ENCODE data around the gene CDS2. TPM values are rescaled to one million over a fixed set of nuclear protein-coding genes. Genes with fewer than 3 reads are reported as not detected.

Gene CDS2
- total RNA-seq, 1 experiment from 2014 or later, result 17.1 TPM

GRCh38 chr20:5177071-5177470 lies 50.3 kb downstream of the CDS2 start:
- H3K4me1 ChIP-seq (ENCODE audit: insufficient read depth, low read length), result peaks cover 13% of the 10 kb centered on the region
- ChIA-PET CTCF (no interaction called here), POLR2A (ENCODE audit: unreplicated experiment) (no interaction called here)
- no peak for ATAC-seq
- no peak overlapping the region for H2AFZ ChIP-seq (ENCODE audit: low read length)
- BruUV-seq (replicated peaks), result no TSS peak
- no peak for DNase-seq
- no peaks in the 10 kb centered on the region for H3K9me2 ChIP-seq (replicated peaks; ENCODE audit: low read length)
- H3K27me3 ChIP-seq (ENCODE audit: low read length), result no peaks in the 10 kb centered on the region
- H3K27ac ChIP-seq (ENCODE audit: low read length), result no peak overlapping the region
- no peaks in the 10 kb centered on the region for H3K9me3 ChIP-seq (ENCODE audit: low read length)
- H3F3A ChIP-seq (ENCODE audit: low read length, unreplicated experiment), result no peaks in the 10 kb centered on the region
- intact Hi-C loops (cut with micrococcal nuclease), result no loop called here
- H3K36me3 ChIP-seq (ENCODE audit: low read depth, low read length), result peaks cover 13% of the 10 kb centered on the region; the same call in 1 of the 2 replicates
- H3K9ac ChIP-seq (ENCODE audit: low read length), result no peak overlapping the region
- no peaks in the 10 kb centered on the region for H4K20me1 ChIP-seq (ENCODE audit: low read length)
- TF ChIP-seq EZH2phosphoT487 (IDR thresholded peaks at IDR 0.05; ENCODE audit: borderline replicate concordance, low read length), result no peak
- no peak for TF ChIP-seq CTCF (conservative IDR thresholded peaks at IDR 0.05; ENCODE audit: low read depth, low read length)
- no peak for TF ChIP-seq EZH2 (IDR thresholded peaks at IDR 0.05; ENCODE audit: low read length, unreplicated experiment)
- H3K4me3 ChIP-seq (ENCODE audit: low read length), result no peak overlapping the region
- no peak overlapping the region for H3K4me2 ChIP-seq (ENCODE audit: low read length)
- H3K79me2 ChIP-seq (ENCODE audit: low read length), result no peaks in the 10 kb centered on the region

- Histone ChIP-seq H3K9ac (ENCODE audit: low read length) (no peak overlapping the region), H2AFZ (ENCODE audit: low read length) (no peak overlapping the region), H3K79me2 (ENCODE audit: low read length) (no peaks in the 10 kb centered on the region), H3F3A (ENCODE audit: low read length, unreplicated experiment) (no peaks in the 10 kb centered on the region), H3K9me2 (replicated peaks; ENCODE audit: low read length) (no peaks in the 10 kb centered on the region), H3K4me2 (ENCODE audit: low read length) (no peak overlapping the region), H3K27ac (ENCODE audit: low read length) (no peak overlapping the region), H3K27me3 (ENCODE audit: low read length) (no peaks in the 10 kb centered on the region), H3K36me3 (ENCODE audit: low read depth, low read length) (peaks cover 17% of the 10 kb centered on the region; the same call in 1 of the 2 replicates), H4K20me1 (ENCODE audit: low read length) (no peaks in the 10 kb centered on the region), H3K4me1 (ENCODE audit: insufficient read depth, low read length) (peaks cover 17% of the 10 kb centered on the region), H3K9me3 (ENCODE audit: low read length) (no peaks in the 10 kb centered on the region), H3K4me3 (ENCODE audit: low read length) (no peak overlapping the region)
- TF ChIP-seq EZH2 (IDR thresholded peaks at IDR 0.05; ENCODE audit: low read length, unreplicated experiment), result no peak
- no peak for TF ChIP-seq CTCF (conservative IDR thresholded peaks at IDR 0.05; ENCODE audit: low read depth, low read length)
- TF ChIP-seq EZH2phosphoT487 (IDR thresholded peaks at IDR 0.05; ENCODE audit: borderline replicate concordance, low read length), result no peak
- intact Hi-C loops (cut with micrococcal nuclease), result no loop called here
- ChIA-PET POLR2A (ENCODE audit: unreplicated experiment) (no interaction called here), CTCF (no interaction called here)
- no peak for DNase-seq
- no peak for ATAC-seq
- no TSS peak for BruUV-seq (replicated peaks)
These were observed 51.2 kb downstream of the CDS2 start for GRCh38 chr20:5178046-5178445.

GRCh38 chr20:5180421-5180820 lies 53.6 kb downstream of the CDS2 start:
- ChIA-PET POLR2A (ENCODE audit: unreplicated experiment) (no interaction called here), CTCF (interaction anchor here (1.6 kb wide), 1 partner anchor 54 kb away, joined by 5 read pairs; the partner anchor contains the start of gene CDS2)
- intact Hi-C loops (cut with micrococcal nuclease), result no loop called here
- Histone ChIP-seq H3K27me3 (ENCODE audit: low read length) (no peaks in the 10 kb centered on the region), H3K9me3 (ENCODE audit: low read length) (no peaks in the 10 kb centered on the region), H3K4me1 (ENCODE audit: insufficient read depth, low read length) (peaks cover 17% of the 10 kb centered on the region), H3K79me2 (ENCODE audit: low read length) (no peaks in the 10 kb centered on the region), H3K4me3 (ENCODE audit: low read length) (no peak overlapping the region), H3K9me2 (replicated peaks; ENCODE audit: low read length) (no peaks in the 10 kb centered on the region), H3K36me3 (ENCODE audit: low read depth, low read length) (peaks cover 16% of the 10 kb centered on the region; the same call in 1 of the 2 replicates), H3F3A (ENCODE audit: low read length, unreplicated experiment) (no peaks in the 10 kb centered on the region), H3K9ac (ENCODE audit: low read length) (no peak overlapping the region), H3K27ac (ENCODE audit: low read length) (no peak overlapping the region), H2AFZ (ENCODE audit: low read length) (no peak overlapping the region), H4K20me1 (ENCODE audit: low read length) (no peaks in the 10 kb centered on the region), H3K4me2 (ENCODE audit: low read length) (no peak overlapping the region)
- no peak for DNase-seq
- no TSS peak for BruUV-seq (replicated peaks)
- ATAC-seq, result no peak
- TF ChIP-seq CTCF (conservative IDR thresholded peaks at IDR 0.05; ENCODE audit: low read depth, low read length) (no peak), EZH2phosphoT487 (IDR thresholded peaks at IDR 0.05; ENCODE audit: borderline replicate concordance, low read length) (no peak)
